Ishikawa (cell line): Measurements from ENCODE around the gene PDE4B.
A peak's percentile ranks its signal among the peaks of the same experiment; 100 is the strongest.

ENCODE experiments used
- CEBPB ChIP-seq: IDR thresholded peaks from 2 replicates; pipeline ENCODE4 v1.6.1; 2012
- CREB1 ChIP-seq: IDR thresholded peaks from 2 replicates; pipeline ENCODE4 v1.6.1; 2012; ENCODE audit warnings: low read depth
- EGR1 ChIP-seq: IDR thresholded peaks from 2 replicates; pipeline ENCODE4 v1.6.1; 2012
- EP300 ChIP-seq: IDR thresholded peaks from 2 replicates; pipeline ENCODE4 v1.6.1; 2012; ENCODE audit warnings: borderline replicate concordance
- FOXM1 ChIP-seq: IDR thresholded peaks from 2 replicates; pipeline ENCODE4 v1.6.1; 2012; ENCODE audit warnings: low read depth, borderline replicate concordance
- MAX ChIP-seq: IDR thresholded peaks from 2 replicates; pipeline ENCODE4 v1.6.1; 2012
- NFIC ChIP-seq: IDR thresholded peaks from 2 replicates; pipeline ENCODE4 v1.6.1; 2012
- RAD21 ChIP-seq: IDR thresholded peaks from 2 replicates; pipeline ENCODE4 v1.6.1; 2012; ENCODE audit warnings: low read depth
- TAF1 ChIP-seq: IDR thresholded peaks from 2 replicates; pipeline ENCODE4 v1.6.1; 2012; ENCODE audit warnings: low read depth, mild to moderate bottlenecking
- TCF12 ChIP-seq: IDR thresholded peaks from 2 replicates; pipeline ENCODE4 v1.6.1; 2012; ENCODE audit warnings: low read depth
- USF1 ChIP-seq: IDR thresholded peaks from 2 replicates; pipeline ENCODE4 v1.6.1; 2012
- YY1 ChIP-seq: IDR thresholded peaks from 2 replicates; pipeline ENCODE4 v1.6.1; 2012; ENCODE audit warnings: low read depth

GRCh38 chr1:66242646-66243547 is 450.2 kb downstream of the PDE4B start:
- TF ChIP-seq MAX, result peak; percentile 44
- no peak for TF ChIP-seq CREB1
- no peak for TF ChIP-seq CEBPB
- no peak for TF ChIP-seq TAF1
- no peak for TF ChIP-seq NFIC
- no peak for TF ChIP-seq EGR1
- no peak for TF ChIP-seq EP300
- no peak for TF ChIP-seq YY1
- TF ChIP-seq FOXM1, result no peak
- TF ChIP-seq TCF12, result no peak
- 0 out of 2 replicates have a peak, but pooled peaks have one; percentile 20 for TF ChIP-seq USF1
- peak; percentile 97 for TF ChIP-seq RAD21
